Esophagus squamous epithelium (tissue), 4 donors: ENCODE measurements around the gene PRCP.

ENCODE experiments used
- CTCF ChIP-seq, 6 experiments: fragments of 450-650 bp in 4 of 6; fragments of 200-600 bp in 2 of 6; sonication (generic) in 2 of 6; IDR thresholded peaks; one replicate each; pipeline ENCODE4 v1.5.1; 2016 to 2019; ENCODE audit warnings: antibody characterized with exemption in 6 of 6, mild to moderate bottlenecking in 4 of 6, moderate library complexity in 4 of 6
- POLR2A ChIP-seq, 4 donors: fragments of 450-650 bp; IDR thresholded peaks; one replicate each; pipeline ENCODE4 v1.6.1; 2017; ENCODE audit warnings: antibody characterized with exemption in 4 of 4, mild to moderate bottlenecking in 4 of 4, moderate library complexity in 3 of 4

GRCh38 chr11:82794490-82794889 is 105.7 kb downstream of the PRCP start:
- TF ChIP-seq CTCF (IDR thresholded peaks at IDR 0.05) = no peak
- no peak for TF ChIP-seq POLR2A (IDR thresholded peaks at IDR 0.05)
